ENCODE data around the gene NLN.
"Not testable (repeated sequence)": the region's sequence is repeated elsewhere in the genome, so short reads cannot be mapped to it uniquely, and the experiment has no call there.

DNA sequence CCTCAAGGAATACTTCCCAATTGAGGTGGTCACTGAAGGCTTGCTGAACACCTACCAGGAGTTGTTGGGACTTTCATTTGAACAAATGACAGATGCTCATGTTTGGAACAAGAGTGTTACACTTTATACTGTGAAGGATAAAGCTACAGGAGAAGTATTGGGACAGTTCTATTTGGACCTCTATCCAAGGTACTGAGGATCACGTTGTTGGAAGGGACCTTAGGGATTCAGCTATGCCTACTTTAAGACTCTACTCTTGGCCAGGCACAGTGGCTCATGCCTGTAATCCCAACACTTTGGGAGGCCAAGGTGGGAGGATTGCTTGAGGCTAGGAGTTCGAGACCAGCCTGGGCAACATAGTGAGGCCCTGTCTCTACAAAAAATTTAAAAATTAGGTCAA lies 66.3 kb downstream of the NLN start:
- not testable (repeated sequence) for TF ChIP-seq EZH2phosphoT487 (IDR thresholded peaks at IDR 0.05; ENCODE audit: insufficient read depth, low read depth); EZH2 (IDR thresholded peaks at IDR 0.05; ENCODE audit: insufficient read depth, poor library complexity, severe bottlenecking)

Data from GM23248 (cell line).